Stimulated activated CD4-positive, alpha-beta T cell treated with anti-CD3 and anti-CD28 coated beads, Interleukin-12 subunit alpha, Interleukin-12 subunit beta, amount 100 ng/mL, for 24 hours (primary cell): ENCODE measurements around the gene CDYL.
A peak's percentile ranks its signal among the peaks of the same experiment; 100 is the strongest.
"Not testable (repeated sequence)": the region's sequence is repeated elsewhere in the genome, so short reads cannot be mapped to it uniquely, and the experiment has no call there.

Experiments used
- DNase-seq, 2 experiments: peaks; one replicate each; pipeline ENCODE4 v3.0.0-alpha.2; 2020; ENCODE audit warnings: low read depth in 2 of 2

The CDYL gene

DNA sequence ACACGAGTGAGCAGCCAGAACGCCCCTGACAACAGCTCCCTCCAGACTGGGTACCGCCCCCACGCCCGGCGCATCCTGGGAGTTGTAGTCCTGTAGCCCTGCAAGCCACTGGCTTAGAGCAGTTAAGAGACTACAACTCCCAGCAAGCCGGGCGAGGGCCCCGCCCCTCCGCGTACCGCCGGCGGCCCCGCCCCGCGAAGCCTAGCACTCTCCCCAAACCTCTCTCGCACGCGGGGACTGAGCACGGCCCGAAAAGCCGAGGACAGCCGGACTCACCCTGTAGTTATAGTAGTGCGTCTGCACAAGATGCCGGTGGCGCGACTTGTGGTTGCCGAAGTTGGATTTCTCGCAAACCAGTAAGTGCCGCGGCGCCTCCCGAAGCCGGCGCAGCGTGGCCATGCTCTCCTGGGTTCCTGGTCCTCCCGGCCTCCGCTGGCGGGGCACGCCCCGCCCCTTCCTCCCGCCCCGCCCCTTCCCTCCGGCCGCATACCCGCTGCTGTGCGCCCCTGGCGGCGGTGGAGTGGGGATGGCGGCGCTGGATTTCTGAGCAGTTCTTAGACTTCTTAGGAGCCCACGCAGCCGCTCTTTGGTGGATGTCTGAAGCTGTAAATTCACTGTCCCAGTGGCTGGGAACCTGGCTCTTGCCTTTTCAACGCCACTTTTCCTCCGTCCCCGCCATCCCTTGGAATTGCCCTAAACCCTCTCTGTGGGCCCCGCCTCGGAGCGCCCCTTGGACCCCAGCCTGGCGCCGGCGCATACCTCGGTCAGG is 227.6 kb downstream of the CDYL start, which contains the start of gene RPP40:
Gene RPP40, minus strand, starts transcription at position 434 of the 769 bp plus-strand sequence. Its CDS starts 35 bp downstream, at position 399.
- peak; percentile 97 to 99 for DNase-seq

DNA sequence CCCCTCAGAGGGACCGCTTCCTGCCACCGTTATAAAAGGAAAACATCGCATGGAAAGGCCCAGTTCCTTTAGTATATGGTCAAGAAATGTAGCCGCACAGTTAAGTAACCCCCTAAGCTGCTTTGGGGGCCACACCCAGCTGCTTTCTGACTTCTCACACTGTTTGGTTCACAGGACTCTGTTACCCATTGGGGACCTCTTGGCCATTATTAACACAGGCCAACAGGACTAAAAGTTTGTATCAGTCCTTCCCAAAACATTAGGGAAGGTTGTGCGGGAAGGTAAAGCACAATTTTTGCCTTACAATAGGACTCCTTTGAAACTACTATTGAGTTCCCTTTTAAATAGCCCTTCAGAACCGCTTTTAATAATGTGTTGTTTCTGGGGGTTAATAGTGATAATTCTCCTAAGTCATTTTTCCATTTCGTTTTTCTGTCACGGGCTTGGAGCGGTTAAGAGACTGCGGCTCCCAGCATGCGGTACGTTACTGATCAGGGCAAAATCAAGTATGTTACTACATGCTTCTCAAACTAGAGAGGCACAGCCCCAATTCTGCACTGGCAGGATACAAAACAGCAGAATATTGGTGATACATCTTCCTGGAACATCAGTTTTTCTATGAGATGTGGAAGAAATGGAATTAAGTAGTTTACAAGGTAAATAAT is 228.3 kb downstream of the CDYL start:
- DNase-seq: no peak

- DNase-seq: not testable (repeated sequence)
These were observed 228.8 kb downstream of the CDYL start for GRCh38 chr6:5005038-5005433.
